ENCODE results near the gene P2RX2.

- TF ChIP-seq CTCF (IDR thresholded peaks at IDR 0.05; ENCODE audit: insufficient read depth, low read depth, low read length) (no peak), EZH2 (IDR thresholded peaks at IDR 0.05; ENCODE audit: insufficient read depth, low read length) (no peak)
Observed at GRCh38 chr12:132610866-132611602, 7.5 kb upstream of the P2RX2 start.

Data from astrocyte (in vitro differentiated cells and primary cell).